ENCODE results near the gene GOLGA7B.

GOLGA7B gene

DNA sequence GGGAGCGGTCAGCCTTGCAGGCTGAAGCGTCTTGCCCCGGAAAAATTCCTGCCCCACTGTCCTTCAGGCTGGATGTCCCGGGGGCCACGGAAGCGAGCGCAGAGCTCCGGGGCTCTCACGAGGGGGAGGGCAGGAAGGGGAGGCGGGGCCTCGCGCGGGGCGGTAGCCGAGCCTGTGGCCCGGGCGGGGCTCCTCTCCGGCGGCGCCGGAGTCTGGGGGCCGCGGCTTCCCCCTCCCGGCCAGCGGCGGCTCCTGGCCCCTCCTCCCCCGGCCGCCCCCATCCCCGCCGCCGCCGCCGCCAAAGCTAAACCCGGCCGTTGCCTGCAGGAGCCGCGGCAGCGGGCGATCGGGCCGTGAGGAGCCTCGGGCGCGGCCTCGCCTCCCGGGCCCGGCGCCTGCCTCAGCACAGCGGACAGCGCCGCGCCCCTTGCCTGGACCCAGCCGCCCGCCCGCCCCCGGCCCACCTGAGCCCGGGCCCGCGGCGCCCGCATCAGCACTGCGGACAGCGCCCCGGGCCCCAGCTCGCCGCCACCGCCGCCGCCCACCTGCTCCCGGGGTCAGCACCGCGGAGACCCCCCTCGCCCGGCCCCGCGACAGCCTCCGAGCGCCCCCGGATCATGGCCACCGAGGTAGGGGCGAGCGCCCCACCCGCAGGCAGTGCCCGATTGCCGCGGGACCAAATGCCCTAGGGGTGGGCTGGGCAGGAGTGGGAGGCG, at the start of gene GOLGA7B:
Gene GOLGA7B (plus strand): TSS at position 157 of the 716 bp plus-strand sequence. CDS start 461 bp downstream, at position 618.
- DNase-seq (ENCODE audit: low read depth): peak; percentile 31

GRCh38 chr10:97800474-97800873, 49.2 kb upstream of the GOLGA7B start:
- no peak for DNase-seq (ENCODE audit: low read depth)

GRCh38 chr10:97801422-97801821, 48.2 kb upstream of the GOLGA7B start:
- DNase-seq (ENCODE audit: low read depth): no peak

GRCh38 chr10:97805096-97805884, 44.4 kb upstream of the GOLGA7B start:
- no peak for DNase-seq (ENCODE audit: low read depth)

DNA sequence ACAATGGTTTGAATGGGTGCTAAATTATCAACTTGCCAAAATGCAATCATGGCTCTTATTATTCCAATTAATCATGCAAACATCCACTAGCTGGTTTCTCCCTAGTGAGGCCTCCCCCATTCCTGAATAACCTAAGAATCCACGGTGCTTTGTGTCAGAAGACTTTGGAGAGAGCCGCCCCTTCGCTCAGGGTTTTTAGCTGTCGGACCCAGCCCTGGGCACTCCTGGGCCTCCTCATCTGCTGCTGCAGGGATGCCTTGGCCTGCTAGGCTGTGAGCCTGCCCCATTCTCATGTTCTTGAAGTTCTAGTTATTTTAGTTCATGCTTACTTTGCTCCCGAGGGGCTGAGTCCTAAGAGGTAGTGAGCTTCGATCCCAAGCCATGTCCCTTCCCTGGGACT, 43.7 kb upstream of the GOLGA7B start:
- no peak for DNase-seq (ENCODE audit: low read depth)

DNA sequence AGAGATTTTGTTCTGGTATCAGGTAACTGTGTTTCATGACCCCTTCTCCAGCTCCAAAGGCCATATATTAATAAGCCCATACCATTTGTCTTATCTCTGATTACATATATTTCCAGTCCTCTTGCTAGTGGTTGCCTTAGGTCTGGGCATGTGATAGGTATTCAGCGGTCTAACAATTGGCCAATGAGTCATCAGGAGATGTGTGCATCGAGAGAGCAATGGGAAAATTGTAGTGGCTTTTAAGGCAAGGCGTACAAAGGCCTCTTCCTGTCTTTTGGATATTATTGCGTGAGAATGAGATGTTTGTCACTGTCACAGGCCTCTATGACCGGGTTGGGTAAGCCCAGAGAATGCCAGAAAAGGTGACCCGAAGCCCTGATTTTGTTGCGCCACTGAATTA, 39.2 kb upstream of the GOLGA7B start:
- DNase-seq (ENCODE audit: low read depth): peak; percentile 67

- no peak for DNase-seq (ENCODE audit: low read depth)
Observed at GRCh38 chr10:97811958-97812357, 37.7 kb upstream of the GOLGA7B start.

DNA sequence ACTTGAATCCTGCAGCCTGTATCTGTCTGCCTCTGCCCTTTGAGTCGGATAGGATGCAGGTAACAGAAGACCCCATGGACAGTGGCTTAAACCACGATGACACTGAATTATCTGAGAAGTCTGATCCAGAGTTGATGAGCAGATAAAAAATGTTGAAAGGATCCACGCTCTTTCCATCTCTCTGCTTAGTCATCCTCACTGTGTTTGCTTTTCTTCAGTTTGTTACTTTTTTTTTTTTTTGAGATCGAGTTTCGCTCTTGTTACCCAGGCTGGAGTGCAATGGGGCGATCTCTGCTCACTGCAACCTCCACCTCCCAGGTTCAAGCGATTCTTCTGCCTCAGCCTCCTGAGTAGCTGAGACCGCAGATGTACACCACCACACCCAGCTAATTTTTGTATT, 36.9 kb upstream of the GOLGA7B start:
- DNase-seq (ENCODE audit: low read depth): no peak

GRCh38 chr10:97813311-97813710, 36.3 kb upstream of the GOLGA7B start:
- no peak for DNase-seq (ENCODE audit: low read depth)

DNA sequence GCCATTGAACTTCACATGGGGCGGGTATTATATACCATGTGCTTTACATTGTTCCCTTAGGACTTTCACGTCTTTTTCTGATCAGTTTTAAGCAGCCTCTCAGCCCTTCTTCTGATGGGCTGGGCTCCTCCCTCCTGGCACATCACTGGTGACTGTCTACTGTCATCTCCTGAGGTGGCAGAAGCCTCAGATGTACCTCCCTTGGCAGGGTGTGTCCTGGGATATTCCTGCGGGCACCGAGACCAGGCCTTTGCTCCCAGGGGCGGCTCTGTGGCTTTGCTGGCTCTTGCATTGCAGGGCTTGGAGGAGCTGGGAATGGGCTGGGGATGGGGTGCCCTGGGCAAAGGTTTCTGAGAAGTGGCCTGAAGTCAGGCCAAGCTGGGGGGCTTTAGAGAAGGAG, 34.6 kb upstream of the GOLGA7B start:
- DNase-seq (ENCODE audit: low read depth): no peak

DNA sequence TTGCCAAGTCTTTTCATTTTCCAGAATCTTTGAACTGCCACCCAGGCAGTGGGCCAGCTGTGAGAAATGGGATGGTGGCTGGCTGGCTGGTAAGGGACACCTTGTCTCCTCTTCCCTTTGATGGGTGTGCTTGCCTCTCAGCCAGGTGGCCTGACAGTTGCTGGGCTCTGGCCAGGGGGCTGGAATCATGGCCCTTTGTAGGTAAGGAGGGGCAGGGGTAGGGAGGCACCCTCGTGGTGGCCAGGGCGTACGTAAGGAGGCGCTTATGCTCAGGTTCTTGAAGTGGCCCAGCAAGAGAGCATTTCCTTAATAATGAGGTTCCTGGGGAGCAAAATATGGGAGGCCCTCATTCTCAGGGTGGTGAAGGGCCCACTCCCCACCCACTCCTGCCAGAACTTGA, 33.0 kb upstream of the GOLGA7B start:
- DNase-seq (ENCODE audit: low read depth): no peak

DNA sequence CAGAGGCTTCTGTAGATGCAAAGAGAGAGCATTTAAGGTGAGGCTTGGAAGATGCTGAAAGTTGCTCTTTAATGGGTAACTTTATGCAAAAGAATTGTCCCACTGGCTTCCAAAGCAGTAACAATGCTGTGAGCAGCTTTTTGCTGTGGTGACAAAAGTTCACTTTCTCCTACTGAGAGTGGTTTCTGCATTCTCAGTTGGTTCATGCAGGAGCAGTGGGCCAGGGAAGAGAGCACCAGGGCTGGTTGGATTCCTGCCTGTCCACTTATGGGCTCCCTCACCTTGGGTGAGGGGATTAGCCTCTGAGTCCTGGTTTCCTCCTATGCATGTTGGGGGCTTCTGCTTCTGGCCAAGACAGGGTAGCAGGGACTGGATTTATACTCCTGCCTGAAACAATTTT, 31.1 kb upstream of the GOLGA7B start:
- no peak for DNase-seq (ENCODE audit: low read depth)

DNA sequence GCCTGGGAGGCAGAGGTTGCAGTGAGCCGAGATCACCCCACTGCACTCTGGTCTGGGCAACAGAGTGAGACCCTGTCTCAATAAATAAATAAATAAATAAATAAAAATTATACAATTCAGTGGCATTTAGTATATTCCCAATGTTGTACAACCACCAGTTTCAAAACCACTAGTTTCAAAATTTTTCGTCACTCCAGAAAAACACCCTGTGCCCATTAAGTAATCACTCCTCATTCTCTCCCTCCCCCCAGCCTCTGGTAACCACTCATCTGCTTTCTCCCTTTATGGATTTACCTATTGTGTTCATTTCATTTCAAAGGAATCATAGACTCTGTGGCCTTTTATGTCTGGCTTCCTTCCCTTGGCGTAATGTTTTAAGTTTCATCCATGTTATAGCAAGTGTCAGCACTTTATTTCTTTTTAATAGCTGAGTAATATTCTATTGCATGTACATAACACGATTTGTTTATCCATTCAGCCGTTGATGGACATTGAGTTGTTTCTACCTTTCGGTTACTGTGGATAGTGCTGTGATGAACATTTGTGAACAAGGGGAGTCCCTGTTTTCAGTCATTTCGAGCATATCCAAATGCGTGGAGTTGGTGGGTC, 29.4 kb upstream of the GOLGA7B start:
- DNase-seq (ENCODE audit: low read depth): no peak

DNA sequence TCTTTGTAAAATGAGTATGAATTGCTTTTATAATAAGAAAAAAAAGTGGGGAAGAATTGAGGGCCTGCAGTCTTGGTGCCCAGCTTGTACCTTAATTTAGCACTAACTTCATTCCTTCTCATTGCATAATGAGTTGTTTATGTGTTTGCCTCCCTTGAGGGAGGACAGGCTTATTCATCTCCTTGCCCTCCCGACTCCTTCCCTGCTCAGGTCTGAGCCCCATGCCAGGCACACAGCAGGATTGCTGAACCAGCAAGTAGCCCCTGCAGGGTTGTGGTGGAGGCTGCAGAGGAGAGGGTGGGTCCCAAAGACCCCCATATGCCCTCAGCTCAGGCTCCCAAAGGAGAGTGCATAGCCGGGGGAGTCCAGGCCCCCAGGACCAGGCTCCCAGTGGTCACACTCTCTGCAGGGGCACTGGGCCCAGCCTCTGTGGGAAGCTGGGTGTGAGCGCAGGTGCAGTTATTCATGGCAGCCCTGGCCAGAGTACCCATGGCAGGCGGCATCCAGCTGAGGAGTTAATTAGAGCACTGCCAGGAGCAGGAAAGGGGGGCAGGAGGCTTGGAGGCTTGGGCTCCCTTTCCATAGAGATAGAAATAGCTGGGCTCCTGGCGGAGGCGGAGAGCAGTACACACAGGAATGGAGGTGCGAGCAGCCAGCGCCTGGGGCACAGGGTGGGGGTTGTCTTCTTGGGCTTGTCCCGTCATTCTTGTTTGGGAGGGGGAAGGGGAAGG, 28.2 kb upstream of the GOLGA7B start:
- DNase-seq (ENCODE audit: low read depth): no peak

DNA sequence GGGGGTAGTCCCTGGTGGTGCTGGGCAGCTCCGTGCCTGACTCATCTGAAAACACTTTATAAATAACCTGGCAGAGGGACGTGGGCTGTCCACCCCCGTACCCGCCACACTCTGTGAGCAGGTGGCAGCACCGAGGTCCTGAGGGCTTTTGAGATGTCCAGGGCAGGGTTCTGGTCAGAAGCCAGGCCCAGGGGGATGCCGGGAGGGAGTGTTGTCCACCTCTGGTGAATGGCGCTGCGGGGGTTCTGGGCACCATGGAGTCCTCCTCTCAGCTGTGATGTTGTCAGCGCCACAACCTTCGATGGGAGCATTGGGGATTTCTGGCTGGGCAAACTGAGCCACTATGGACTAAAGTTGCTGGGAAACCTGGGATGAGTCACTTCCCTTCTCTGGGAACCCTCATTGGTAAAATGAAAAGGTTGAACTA, 27.4 kb upstream of the GOLGA7B start:
- peak; percentile 20 for DNase-seq (ENCODE audit: low read depth)

DNA sequence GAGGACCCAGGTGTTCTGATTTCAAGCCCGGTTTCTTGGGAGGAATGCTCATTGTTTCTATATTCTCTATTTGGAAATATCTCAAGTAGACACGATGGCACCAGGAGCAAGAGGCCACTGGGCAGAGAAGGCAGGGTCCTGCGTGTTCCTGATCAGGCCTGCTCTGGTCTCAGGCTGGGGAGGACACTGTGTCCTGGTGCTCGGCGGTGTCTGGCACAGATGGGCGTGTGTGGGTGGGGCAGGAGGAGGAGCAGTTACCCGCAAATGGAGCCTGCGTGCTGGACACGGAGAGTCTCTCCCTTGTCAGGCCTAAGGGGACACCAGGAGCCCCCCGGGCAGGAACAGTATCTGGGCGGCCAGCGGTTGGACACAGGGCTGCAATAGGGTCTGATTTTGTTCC, 25.9 kb upstream of the GOLGA7B start:
- DNase-seq (ENCODE audit: low read depth): no peak

DNA sequence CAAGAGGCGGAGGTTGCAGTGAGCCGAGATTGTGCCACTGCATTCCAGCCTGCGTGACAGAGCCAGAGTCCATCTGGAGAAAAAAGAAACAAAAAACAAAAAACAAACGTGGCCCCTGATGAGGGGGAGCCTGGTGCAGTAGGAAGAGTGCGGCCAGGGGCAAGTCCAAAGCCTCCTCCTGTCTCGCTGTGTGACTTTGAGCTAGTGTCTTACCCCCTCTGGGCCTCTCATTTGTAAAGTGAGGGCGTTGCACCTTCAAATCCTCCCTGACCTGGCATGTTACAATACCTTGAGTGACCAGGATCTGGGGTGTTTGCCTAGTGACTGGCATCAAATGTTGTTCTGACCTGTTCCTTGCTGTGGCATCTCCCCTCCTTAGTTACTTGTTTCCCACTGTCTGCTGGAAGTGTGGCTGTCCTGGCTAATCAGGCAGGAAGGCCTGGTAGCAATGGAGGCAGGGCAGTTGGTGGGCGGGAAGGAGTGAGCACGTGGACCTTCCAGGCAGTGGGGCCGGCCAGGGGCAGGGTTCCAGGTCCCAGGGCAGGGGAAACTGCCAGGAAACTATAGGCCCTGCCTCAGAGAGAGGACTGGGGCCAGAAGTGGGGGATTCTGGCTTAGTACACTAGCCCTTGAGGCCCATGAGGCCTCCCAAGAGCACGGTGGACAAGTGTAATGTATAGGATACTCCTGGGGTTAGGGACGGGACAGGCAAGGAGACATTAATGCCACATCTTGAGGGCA, 24.5 kb upstream of the GOLGA7B start:
- DNase-seq (ENCODE audit: low read depth): no peak

GRCh38 chr10:97826892-97827291, 22.8 kb upstream of the GOLGA7B start:
- DNase-seq (ENCODE audit: low read depth): no peak

DNA sequence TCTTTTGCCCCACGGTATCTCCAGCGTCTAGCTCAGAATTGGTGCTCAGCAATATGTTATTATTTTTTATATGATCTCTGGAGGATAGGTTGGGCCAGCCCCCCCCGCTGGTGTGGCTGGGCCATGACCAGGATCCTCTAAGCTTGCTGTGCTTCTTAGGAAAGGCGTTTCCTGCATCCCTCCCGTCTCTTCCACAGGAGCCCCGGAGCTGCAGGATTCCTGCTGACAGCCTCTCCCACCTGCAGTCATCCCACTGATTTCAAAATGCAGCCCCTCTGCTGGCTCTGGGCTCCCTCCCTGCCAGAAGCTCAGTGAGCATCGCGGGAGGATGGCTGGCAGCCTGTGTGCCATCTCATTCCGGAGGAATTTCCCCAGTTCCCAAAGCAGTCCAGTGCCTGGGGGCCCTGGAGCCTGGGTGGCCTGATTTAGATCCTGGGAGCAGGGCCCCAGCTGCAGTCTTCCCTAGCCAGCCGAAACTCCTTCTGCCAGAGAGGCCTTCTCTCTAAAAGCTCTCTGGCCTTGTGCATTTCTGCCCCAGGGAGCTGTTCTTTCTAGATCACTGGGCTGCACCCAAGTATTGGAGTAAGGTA, 21.8 kb upstream of the GOLGA7B start:
- peak; percentile 44 for DNase-seq (ENCODE audit: low read depth)

GRCh38 chr10:97828721-97829120, 20.9 kb upstream of the GOLGA7B start:
- no peak for DNase-seq (ENCODE audit: low read depth)

GRCh38 chr10:97830064-97830463, 19.6 kb upstream of the GOLGA7B start:
- no peak for DNase-seq (ENCODE audit: low read depth)

All from ELR (cell line).